Activated naive CD4-positive, alpha-beta T cell treated with anti-CD3 and anti-CD28 coated beads, Interleukin-2, amount 10 ng/mL, durations not matched to agents 7 days and 5 days (primary cell): Measurements from ENCODE around the gene OGFR.
A peak's percentile ranks its signal among the peaks of the same experiment; 100 is the strongest.

Source experiments
- CTCF ChIA-PET: fragments of 350-600 bp; sonication (Branson Sonifier 250); formaldehyde crosslinking; loops from one replicate; lab custom pipeline; 2021; ENCODE audit warnings: antibody characterized with exemption; lab: Charles Lee
- DNase-seq: peaks from one replicate; pipeline ENCODE4 v3.0.0-alpha.2; 2020
- H3K27ac Mint-ChIP-seq: one replicate; pipeline ENCODE4 v1.8.0; 2021; ENCODE audit warnings: mild to moderate bottlenecking, moderate library complexity, mixed read lengths
- H3K27me3 Mint-ChIP-seq: one replicate; pipeline ENCODE4 v1.8.0; 2021; ENCODE audit warnings: mild to moderate bottlenecking, mixed read lengths
- H3K36me3 Mint-ChIP-seq: one replicate; pipeline ENCODE4 v1.8.0; 2021; ENCODE audit warnings: mixed read lengths
- H3K4me1 Mint-ChIP-seq: one replicate; pipeline ENCODE4 v1.8.0; 2021; ENCODE audit warnings: mixed read lengths
- H3K4me3 Mint-ChIP-seq: one replicate; pipeline ENCODE4 v1.8.0; 2021; ENCODE audit warnings: mild to moderate bottlenecking, moderate library complexity, mixed read lengths
- H3K9me3 Mint-ChIP-seq: one replicate; pipeline ENCODE4 v1.8.0; 2021; ENCODE audit warnings: mixed read lengths

The OGFR gene

GRCh38 chr20:62765021-62765420, 39.6 kb upstream of the OGFR start:
- DNase-seq, result no peak
- Mint-ChIP-seq H3K4me3 (no peak overlapping the region), H3K9me3 (no peaks in the 10 kb centered on the region), H3K27ac (no peak overlapping the region), H3K36me3 (no peaks in the 10 kb centered on the region), H3K4me1 (no peaks in the 10 kb centered on the region), H3K27me3 (peaks cover 38% of the 10 kb centered on the region)
- CTCF ChIA-PET, result interaction anchor here (1.5 kb wide), 1 partner anchor 14 kb away, joined by 6 read pairs; no protein-coding TSS in a partner anchor

GRCh38 chr20:62765432-62766070, 39.1 kb upstream of the OGFR start:
- no peak for DNase-seq
- Mint-ChIP-seq H3K27me3 (peaks cover 37% of the 10 kb centered on the region), H3K4me1 (no peaks in the 10 kb centered on the region), H3K36me3 (no peaks in the 10 kb centered on the region), H3K27ac (no peak overlapping the region), H3K9me3 (no peaks in the 10 kb centered on the region), H3K4me3 (no peak overlapping the region)
- CTCF ChIA-PET, result interaction anchor here (0.6 to 1.5 kb wide), 2 partner anchors 14 to 33 kb away, joined by 3 to 6 read pairs; no protein-coding TSS in a partner anchor

- no peak overlapping the region for H3K4me3 Mint-ChIP-seq
- H3K27me3 Mint-ChIP-seq, result peaks cover 34% of the 10 kb centered on the region
- no peaks in the 10 kb centered on the region for H3K9me3 Mint-ChIP-seq
- CTCF ChIA-PET, result interaction anchor here (0.6 to 1.5 kb wide), 2 partner anchors 15 to 34 kb away, joined by 3 to 6 read pairs; no protein-coding TSS in a partner anchor
- H3K4me1 Mint-ChIP-seq, result no peaks in the 10 kb centered on the region
- DNase-seq, result no peak
- no peak overlapping the region for H3K27ac Mint-ChIP-seq
- H3K36me3 Mint-ChIP-seq, result no peaks in the 10 kb centered on the region
Measured at GRCh38 chr20:62766071-62766450, 38.6 kb upstream of the OGFR start.

- H3K36me3 Mint-ChIP-seq, result no peaks in the 10 kb centered on the region
- DNase-seq, result no peak
- H3K9me3 Mint-ChIP-seq, result no peaks in the 10 kb centered on the region
- no peak overlapping the region for H3K27ac Mint-ChIP-seq
- CTCF ChIA-PET, result no interaction called here
- peaks cover 32% of the 10 kb centered on the region for H3K27me3 Mint-ChIP-seq
- no peak overlapping the region for H3K4me3 Mint-ChIP-seq
- no peaks in the 10 kb centered on the region for H3K4me1 Mint-ChIP-seq
Measured at GRCh38 chr20:62766716-62767115, 37.9 kb upstream of the OGFR start.

- Mint-ChIP-seq H3K4me1 (peaks cover 2% of the 10 kb centered on the region), H3K36me3 (no peaks in the 10 kb centered on the region), H3K9me3 (no peaks in the 10 kb centered on the region), H3K4me3 (no peak overlapping the region), H3K27me3 (peaks cover 40% of the 10 kb centered on the region), H3K27ac (no peak overlapping the region)
- CTCF ChIA-PET, result no interaction called here
- DNase-seq, result no peak
Measured at GRCh38 chr20:62768234-62768546, 36.4 kb upstream of the OGFR start.

GRCh38 chr20:62768551-62769287, 35.9 kb upstream of the OGFR start:
- Mint-ChIP-seq H3K36me3 (no peaks in the 10 kb centered on the region), H3K4me3 (no peak overlapping the region), H3K27ac (no peak overlapping the region), H3K4me1 (peaks cover 5% of the 10 kb centered on the region), H3K9me3 (no peaks in the 10 kb centered on the region), H3K27me3 (peaks cover 45% of the 10 kb centered on the region)
- DNase-seq, result no peak
- CTCF ChIA-PET, result interaction anchor here (0.5 kb wide), 1 partner anchor 12 kb away, joined by 3 read pairs; no protein-coding TSS in a partner anchor

GRCh38 chr20:62769346-62770071, 35.1 kb upstream of the OGFR start:
- Mint-ChIP-seq H3K9me3 (no peaks in the 10 kb centered on the region), H3K4me1 (peaks cover 10% of the 10 kb centered on the region), H3K27me3 (peaks cover 45% of the 10 kb centered on the region), H3K36me3 (peaks cover 2% of the 10 kb centered on the region), H3K27ac (no peak overlapping the region), H3K4me3 (no peak overlapping the region)
- no peak for DNase-seq
- CTCF ChIA-PET, result interaction anchor here (0.5 kb wide), 1 partner anchor 12 kb away, joined by 3 read pairs; no protein-coding TSS in a partner anchor

GRCh38 chr20:62770111-62770910, 34.3 kb upstream of the OGFR start:
- no peak overlapping the region for H3K27ac Mint-ChIP-seq
- DNase-seq, result no peak
- H3K9me3 Mint-ChIP-seq, result no peaks in the 10 kb centered on the region
- H3K4me3 Mint-ChIP-seq, result no peak overlapping the region
- peaks cover 18% of the 10 kb centered on the region for H3K4me1 Mint-ChIP-seq
- H3K27me3 Mint-ChIP-seq, result peaks cover 39% of the 10 kb centered on the region
- CTCF ChIA-PET, result no interaction called here
- H3K36me3 Mint-ChIP-seq, result peaks cover 2% of the 10 kb centered on the region

GRCh38 chr20:62770916-62771315, 33.7 kb upstream of the OGFR start:
- H3K9me3 Mint-ChIP-seq, result no peaks in the 10 kb centered on the region
- no peak for DNase-seq
- H3K36me3 Mint-ChIP-seq, result peaks cover 2% of the 10 kb centered on the region
- peaks cover 36% of the 10 kb centered on the region for H3K27me3 Mint-ChIP-seq
- H3K4me3 Mint-ChIP-seq, result no peak overlapping the region
- CTCF ChIA-PET, result no interaction called here
- peaks cover 24% of the 10 kb centered on the region for H3K4me1 Mint-ChIP-seq
- no peak overlapping the region for H3K27ac Mint-ChIP-seq

GRCh38 chr20:62771396-62772102, 33.1 kb upstream of the OGFR start:
- CTCF ChIA-PET, result no interaction called here
- DNase-seq, result no peak
- H3K9me3 Mint-ChIP-seq, result no peaks in the 10 kb centered on the region
- peaks cover 30% of the 10 kb centered on the region for H3K4me1 Mint-ChIP-seq
- peaks cover 34% of the 10 kb centered on the region for H3K27me3 Mint-ChIP-seq
- no peak overlapping the region for H3K4me3 Mint-ChIP-seq
- H3K27ac Mint-ChIP-seq, result no peak overlapping the region
- H3K36me3 Mint-ChIP-seq, result peaks cover 2% of the 10 kb centered on the region

- DNase-seq, result no peak
- H3K27ac Mint-ChIP-seq, result peak overlapping the region; percentile 11
- CTCF ChIA-PET, result no interaction called here
- peaks cover 3% of the 10 kb centered on the region for H3K9me3 Mint-ChIP-seq
- H3K36me3 Mint-ChIP-seq, result peaks cover 5% of the 10 kb centered on the region
- H3K4me3 Mint-ChIP-seq, result no peak overlapping the region
- peaks cover 28% of the 10 kb centered on the region for H3K27me3 Mint-ChIP-seq
- H3K4me1 Mint-ChIP-seq, result peaks cover 36% of the 10 kb centered on the region
Measured at GRCh38 chr20:62772103-62772611, 32.5 kb upstream of the OGFR start.

- peaks cover 40% of the 10 kb centered on the region for H3K4me1 Mint-ChIP-seq
- H3K9me3 Mint-ChIP-seq, result peaks cover 5% of the 10 kb centered on the region
- H3K27ac Mint-ChIP-seq, result no peak overlapping the region
- CTCF ChIA-PET, result interaction anchor here (0.7 kb wide), 1 partner anchor 109 kb away, joined by 3 read pairs; no protein-coding TSS in a partner anchor
- no peak overlapping the region for H3K4me3 Mint-ChIP-seq
- H3K27me3 Mint-ChIP-seq, result peaks cover 24% of the 10 kb centered on the region
- H3K36me3 Mint-ChIP-seq, result peaks cover 5% of the 10 kb centered on the region
- no peak for DNase-seq
Measured at GRCh38 chr20:62772619-62772989, 32.0 kb upstream of the OGFR start.
